GM18870 (cell line): Measurements from ENCODE around the gene NCKAP5.

ENCODE experiments used
- ATAC-seq: cut with Tn5 transposase; IDR thresholded peaks from one replicate; pipeline ENCODE4 v1.9.1; 2021; ENCODE audit warnings: moderate library complexity; ENCODE audit not compliant: unreplicated experiment

The NCKAP5 gene

GRCh38 chr2:133574620-133575019, 6.4 kb upstream of the NCKAP5 start:
- no peak for ATAC-seq

GRCh38 chr2:133574186-133574585, 5.9 kb upstream of the NCKAP5 start:
- no peak for ATAC-seq

- ATAC-seq, result no peak
Observed at GRCh38 chr2:133573491-133574162, 5.4 kb upstream of the NCKAP5 start.

GRCh38 chr2:133571249-133571648, 3.0 kb upstream of the NCKAP5 start:
- ATAC-seq, result no peak

- ATAC-seq, result no peak
Observed at GRCh38 chr2:133570542-133570941, 2.3 kb upstream of the NCKAP5 start.

GRCh38 chr2:133569286-133569830, 1.1 kb upstream of the NCKAP5 start:
- no peak for ATAC-seq

GRCh38 chr2:133568598-133568997, 335 bp upstream of the NCKAP5 start:
- no peak for ATAC-seq

- no peak for ATAC-seq
Observed at GRCh38 chr2:133562558-133562957, 5.7 kb downstream of the NCKAP5 start.

GRCh38 chr2:133561045-133561852, 7.0 kb downstream of the NCKAP5 start:
- no peak for ATAC-seq

GRCh38 chr2:133557614-133558013, 10.6 kb downstream of the NCKAP5 start:
- ATAC-seq, result no peak

GRCh38 chr2:133553838-133554408, 14.3 kb downstream of the NCKAP5 start:
- no peak for ATAC-seq

- no peak for ATAC-seq
Observed at GRCh38 chr2:133553251-133553650, 15.0 kb downstream of the NCKAP5 start.

- no peak for ATAC-seq
Observed at GRCh38 chr2:133552821-133553220, 15.4 kb downstream of the NCKAP5 start.

- no peak for ATAC-seq
Observed at GRCh38 chr2:133541797-133542196, 26.5 kb downstream of the NCKAP5 start.

- ATAC-seq, result no peak
Observed at GRCh38 chr2:133541376-133541775, 26.9 kb downstream of the NCKAP5 start.

GRCh38 chr2:133532919-133533318, 35.3 kb downstream of the NCKAP5 start:
- ATAC-seq, result no peak

- ATAC-seq, result no peak
Observed at GRCh38 chr2:133531382-133531781, 36.9 kb downstream of the NCKAP5 start.

- ATAC-seq, result no peak
Observed at GRCh38 chr2:133530645-133531044, 37.6 kb downstream of the NCKAP5 start.

- no peak for ATAC-seq
Observed at GRCh38 chr2:133526530-133527300, 41.5 kb downstream of the NCKAP5 start.

- ATAC-seq, result no peak
Observed at GRCh38 chr2:133525613-133526529, 42.4 kb downstream of the NCKAP5 start.
